HG03460 (cell line): Measurements from ENCODE around the gene FBN1.

Source experiments
- ATAC-seq: cut with Tn5 transposase; IDR thresholded peaks from one replicate; pipeline ENCODE4 v1.9.1; 2021; ENCODE audit not compliant: unreplicated experiment

Gene FBN1

GRCh38 chr15:48440084-48440483 lies 205.4 kb downstream of the FBN1 start:
- ATAC-seq = no peak

GRCh38 chr15:48437178-48437577 lies 208.3 kb downstream of the FBN1 start:
- no peak for ATAC-seq

GRCh38 chr15:48435321-48435720 lies 210.2 kb downstream of the FBN1 start:
- ATAC-seq = no peak

- peak; percentile 67 for ATAC-seq
These were observed 212.2 kb downstream of the FBN1 start for GRCh38 chr15:48433226-48433886.

- ATAC-seq = no peak
These were observed 212.8 kb downstream of the FBN1 start for GRCh38 chr15:48432688-48433087.

- ATAC-seq = no peak
These were observed 217.5 kb downstream of the FBN1 start for GRCh38 chr15:48427960-48428547.

- no peak for ATAC-seq
These were observed 218.0 kb downstream of the FBN1 start for GRCh38 chr15:48427479-48427878.

- ATAC-seq = no peak
These were observed 218.6 kb downstream of the FBN1 start for GRCh38 chr15:48426941-48427340.

- no peak for ATAC-seq
These were observed 219.5 kb downstream of the FBN1 start for GRCh38 chr15:48426044-48426443.

GRCh38 chr15:48425051-48425450 lies 220.5 kb downstream of the FBN1 start:
- no peak for ATAC-seq

- no peak for ATAC-seq
These were observed 221.5 kb downstream of the FBN1 start for GRCh38 chr15:48423896-48424475.

- ATAC-seq = no peak
These were observed 222.2 kb downstream of the FBN1 start for GRCh38 chr15:48423342-48423741.

- no peak for ATAC-seq
These were observed 223.1 kb downstream of the FBN1 start for GRCh38 chr15:48422401-48422800.

- ATAC-seq = no peak
These were observed 224.1 kb downstream of the FBN1 start for GRCh38 chr15:48421362-48421761.

GRCh38 chr15:48419896-48420295 lies 225.6 kb downstream of the FBN1 start:
- no peak for ATAC-seq

- ATAC-seq = no peak
These were observed 227.2 kb downstream of the FBN1 start for GRCh38 chr15:48418343-48418742.

- ATAC-seq = no peak
These were observed 229.2 kb downstream of the FBN1 start for GRCh38 chr15:48416301-48416700.

- ATAC-seq = no peak
These were observed 230.2 kb downstream of the FBN1 start for GRCh38 chr15:48415036-48415886.

- ATAC-seq = no peak
These were observed 231.5 kb downstream of the FBN1 start for GRCh38 chr15:48414015-48414414.

- ATAC-seq = no peak
These were observed 232.2 kb downstream of the FBN1 start for GRCh38 chr15:48413304-48413703.

GRCh38 chr15:48411971-48412591 lies 233.4 kb downstream of the FBN1 start:
- no peak for ATAC-seq
